ENCODE data around the gene TIMP2. TPM values are rescaled to one million over a fixed set of nuclear protein-coding genes. Genes with fewer than 3 reads are reported as not detected.

TIMP2 gene
- total and polyA plus RNA-seq, 2 experiments from 2014 or later: 103 to 587 TPM

DNA sequence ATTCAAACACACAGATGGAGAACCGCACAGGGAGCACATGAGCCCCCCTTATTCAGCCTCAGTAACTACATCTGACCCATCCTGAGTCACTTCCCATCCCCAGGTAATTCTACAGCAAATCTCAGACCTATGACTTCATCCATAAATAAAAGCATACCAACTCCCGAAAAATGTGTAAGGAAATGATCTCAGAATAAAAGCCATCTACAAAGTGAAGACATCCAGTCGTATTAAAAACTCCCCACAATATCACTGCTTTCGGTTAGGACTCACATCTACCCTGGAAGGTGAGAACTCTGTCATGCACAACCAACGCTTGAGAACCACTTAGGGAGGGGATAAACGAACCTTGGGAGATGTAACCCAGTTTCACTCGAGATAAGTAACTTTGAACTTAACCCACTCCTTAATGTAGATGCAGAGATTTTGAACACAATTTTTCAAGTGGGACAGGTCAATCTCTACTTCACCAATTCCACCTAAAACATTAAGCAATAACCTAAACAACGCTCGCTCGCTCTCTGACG is 85.9 kb downstream of the TIMP2 start:
- no peaks in the 10 kb centered on the region for H3K9me2 ChIP-seq (ENCODE audit: insufficient read depth)
- in situ Hi-C loops (cut with MboI): no loop called here

DNA sequence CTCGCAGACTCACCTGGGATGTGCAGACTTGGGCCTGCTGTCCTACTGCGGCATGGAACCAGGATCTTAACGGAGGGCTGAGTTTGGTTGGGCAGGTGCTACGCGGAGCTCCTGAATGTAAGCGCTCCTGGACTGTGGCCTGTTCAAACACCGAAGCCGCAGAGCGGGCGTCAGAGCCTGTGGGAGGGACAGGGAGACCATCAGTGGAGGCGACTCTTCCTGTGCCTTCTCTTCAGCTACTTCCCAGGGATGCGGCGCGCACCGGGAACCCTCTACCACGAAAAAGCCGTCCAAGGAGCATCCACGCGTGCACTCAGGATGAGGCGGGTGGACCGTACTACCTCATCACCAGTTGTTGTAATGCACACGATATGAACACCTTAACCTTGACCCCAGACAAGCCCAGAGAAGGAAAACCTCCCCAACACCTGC is 86.6 kb downstream of the TIMP2 start:
- Histone ChIP-seq H3K27me3 (replicated peaks; ENCODE audit: insufficient read depth) (no peaks in the 10 kb centered on the region), H3K4me3 (peak overlapping the region; percentile 85), H3F3A (ENCODE audit: insufficient read depth) (peaks cover 16% of the 10 kb centered on the region), H3K9ac (peak overlapping the region; percentile 98), H3K9me2 (ENCODE audit: insufficient read depth) (no peaks in the 10 kb centered on the region), H3K4me2 (ENCODE audit: unreplicated experiment) (peak overlapping the region; percentile 90), H4K20me1 (ENCODE audit: insufficient read depth) (no peaks in the 10 kb centered on the region; the same call in 1 of the 2 replicates), H3K9me3 (ENCODE audit: low read depth) (no peaks in the 10 kb centered on the region), H3K4me1 (ENCODE audit: insufficient read depth) (peaks cover 20% of the 10 kb centered on the region), H3K27ac (peak overlapping the region; percentile 96), H3K79me2 (ENCODE audit: insufficient read depth) (peaks cover 64% of the 10 kb centered on the region), H3K36me3 (ENCODE audit: low read depth) (peaks cover 34% of the 10 kb centered on the region), H2AFZ (no peak overlapping the region)
- TF ChIP-seq EZH2phosphoT487 (IDR thresholded peaks at IDR 0.05; ENCODE audit: insufficient read depth, low read depth): no peak
- no peak for TF ChIP-seq EZH2 (IDR thresholded peaks at IDR 0.05; ENCODE audit: insufficient read depth, poor library complexity, severe bottlenecking)
- in situ Hi-C loops (cut with MboI): no loop called here
- WGBS, 2 experiments (ENCODE audit: low coverage in 1 of 2, low lambda C conversion rate in 2 of 2, missing lambda C conversion rate in 2 of 2): 81 to 82% methylated on average over 22 of the region's 22 CpGs
- no peak for DNase-seq

More for the DNA sequence above, 85.9 kb downstream of the TIMP2 start:
- no peak overlapping the region for H2AFZ ChIP-seq
- no peaks in the 10 kb centered on the region for H3K27me3 ChIP-seq (replicated peaks; ENCODE audit: insufficient read depth)
- peaks cover 16% of the 10 kb centered on the region for H3F3A ChIP-seq (ENCODE audit: insufficient read depth)
- H3K9ac ChIP-seq: peak overlapping the region; percentile 98
- peaks cover 57% of the 10 kb centered on the region for H3K79me2 ChIP-seq (ENCODE audit: insufficient read depth)
- TF ChIP-seq EZH2 (IDR thresholded peaks at IDR 0.05; ENCODE audit: insufficient read depth, poor library complexity, severe bottlenecking) (no peak), EZH2phosphoT487 (IDR thresholded peaks at IDR 0.05; ENCODE audit: insufficient read depth, low read depth) (no peak)
- peak overlapping the region; percentile 96 for H3K27ac ChIP-seq
- no peaks in the 10 kb centered on the region; the same call in 1 of the 2 replicates for H4K20me1 ChIP-seq (ENCODE audit: insufficient read depth)
- peak; percentile 64 for DNase-seq
- peak overlapping the region; percentile 85 for H3K4me3 ChIP-seq
- no peaks in the 10 kb centered on the region for H3K9me3 ChIP-seq (ENCODE audit: low read depth)
- H3K4me1 ChIP-seq (ENCODE audit: insufficient read depth): peaks cover 20% of the 10 kb centered on the region
- WGBS, 2 experiments (ENCODE audit: low coverage in 1 of 2, low lambda C conversion rate in 2 of 2, missing lambda C conversion rate in 2 of 2): 1 to 2% methylated on average over 11 of the region's 11 CpGs
- peaks cover 27% of the 10 kb centered on the region for H3K36me3 ChIP-seq (ENCODE audit: low read depth)
- peak overlapping the region; percentile 90 for H3K4me2 ChIP-seq (ENCODE audit: unreplicated experiment)

- Histone ChIP-seq H3K4me3 (no peak overlapping the region), H3F3A (ENCODE audit: insufficient read depth) (peaks cover 10% of the 10 kb centered on the region), H3K27me3 (replicated peaks; ENCODE audit: insufficient read depth) (no peaks in the 10 kb centered on the region), H3K27ac (no peak overlapping the region), H3K79me2 (ENCODE audit: insufficient read depth) (peaks cover 85% of the 10 kb centered on the region), H2AFZ (no peak overlapping the region), H3K4me2 (ENCODE audit: unreplicated experiment) (no peak overlapping the region), H4K20me1 (ENCODE audit: insufficient read depth) (no peaks in the 10 kb centered on the region; the same call in 1 of the 2 replicates), H3K36me3 (ENCODE audit: low read depth) (peaks cover 48% of the 10 kb centered on the region), H3K9ac (no peak overlapping the region), H3K9me2 (ENCODE audit: insufficient read depth) (no peaks in the 10 kb centered on the region), H3K9me3 (ENCODE audit: low read depth) (no peaks in the 10 kb centered on the region), H3K4me1 (ENCODE audit: insufficient read depth) (peaks cover 20% of the 10 kb centered on the region)
- no peak for DNase-seq
- 84 to 90% methylated on average over 5 of the region's 5 CpGs for WGBS, 2 experiments (ENCODE audit: low coverage in 1 of 2, low lambda C conversion rate in 2 of 2, missing lambda C conversion rate in 2 of 2)
- TF ChIP-seq EZH2 (IDR thresholded peaks at IDR 0.05; ENCODE audit: insufficient read depth, poor library complexity, severe bottlenecking) (no peak), EZH2phosphoT487 (IDR thresholded peaks at IDR 0.05; ENCODE audit: insufficient read depth, low read depth) (no peak)
- in situ Hi-C loops (cut with MboI): no loop called here
These were observed 88.7 kb downstream of the TIMP2 start for GRCh38 chr17:78836420-78837021.

GRCh38 chr17:78834571-78834970 is 90.6 kb downstream of the TIMP2 start:
- Histone ChIP-seq H4K20me1 (ENCODE audit: insufficient read depth) (no peaks in the 10 kb centered on the region; the same call in 1 of the 2 replicates), H3K4me1 (ENCODE audit: insufficient read depth) (peaks cover 20% of the 10 kb centered on the region), H3K27me3 (replicated peaks; ENCODE audit: insufficient read depth) (no peaks in the 10 kb centered on the region), H3K79me2 (ENCODE audit: insufficient read depth) (peaks cover 99% of the 10 kb centered on the region), H3K9me3 (ENCODE audit: low read depth) (no peaks in the 10 kb centered on the region), H3K36me3 (ENCODE audit: low read depth) (peaks cover 65% of the 10 kb centered on the region), H3K9me2 (ENCODE audit: insufficient read depth) (no peaks in the 10 kb centered on the region), H3K4me2 (ENCODE audit: unreplicated experiment) (no peak overlapping the region), H3K27ac (no peak overlapping the region), H3K4me3 (no peak overlapping the region), H2AFZ (no peak overlapping the region), H3F3A (ENCODE audit: insufficient read depth) (peaks cover 10% of the 10 kb centered on the region), H3K9ac (no peak overlapping the region)
- TF ChIP-seq EZH2phosphoT487 (IDR thresholded peaks at IDR 0.05; ENCODE audit: insufficient read depth, low read depth) (no peak), EZH2 (IDR thresholded peaks at IDR 0.05; ENCODE audit: insufficient read depth, poor library complexity, severe bottlenecking) (no peak)
- 80 to 84% methylated on average over 8 of the region's 8 CpGs for WGBS, 2 experiments (ENCODE audit: low coverage in 1 of 2, low lambda C conversion rate in 2 of 2, missing lambda C conversion rate in 2 of 2)
- DNase-seq: no peak
- in situ Hi-C loops (cut with MboI): no loop called here

All from GM23248 (cell line).